22Rv1 (cell line): ENCODE data around the gene OR1N1.

Experiments
- H3K27ac ChIP-seq: fragments of 450-650 bp; 2 replicates; pipeline ENCODE4 v1.5.1; 2017
- CTCF ChIP-seq: fragments of 450-650 bp; IDR thresholded peaks from 2 replicates; pipeline ENCODE4 v1.5.1; 2017; ENCODE audit warnings: mild to moderate bottlenecking
- ZFX ChIP-seq: fragments of 450-650 bp; IDR thresholded peaks from 2 replicates; pipeline ENCODE4 v1.6.1; 2017; ENCODE audit warnings: antibody characterized with exemption, borderline replicate concordance

The OR1N1 gene

GRCh38 chr9:122510502-122510901 lies 16.6 kb downstream of the OR1N1 start, which contains the start of gene OR1J2:
TSS of gene OR1J2 (plus strand) at chr9:122510802. CDS start at chr9:122510802, 0 bp downstream.
- H3K27ac ChIP-seq: no peak within 1 kb of the TSS
- no peak for TF ChIP-seq ZFX
- TF ChIP-seq CTCF: no peak

- TF ChIP-seq ZFX (no peak), CTCF (no peak)
- no peak overlapping the region for H3K27ac ChIP-seq
These were observed 20.1 kb downstream of the OR1N1 start for GRCh38 chr9:122506964-122507363.

- TF ChIP-seq CTCF (peak; percentile 94), ZFX (no peak)
- H3K27ac ChIP-seq: no peak overlapping the region
These were observed 28.2 kb downstream of the OR1N1 start for GRCh38 chr9:122498883-122499288.

GRCh38 chr9:122479062-122479461 lies 48.0 kb downstream of the OR1N1 start:
- no peak for TF ChIP-seq CTCF
- no peak overlapping the region for H3K27ac ChIP-seq

- H3K27ac ChIP-seq: no peak within 1 kb of the TSS
- TF ChIP-seq ZFX (no peak), CTCF (no peak)
These were observed 49.3 kb downstream of the OR1N1 start, which contains the start of gene OR1J1 for GRCh38 chr9:122477826-122478225. TSS of gene OR1J1 (minus strand) at chr9:122477926. CDS start at chr9:122477926, 0 bp downstream.

- no peak for TF ChIP-seq CTCF
- TF ChIP-seq ZFX: no peak
- no peak overlapping the region for H3K27ac ChIP-seq
These were observed 49.7 kb downstream of the OR1N1 start for GRCh38 chr9:122477346-122477745.
